HEK293 (cell line): Measurements from ENCODE around the gene HOTAIR.

Experiments
- BCL11A ChIP-seq: fragments of 450-650 bp; formaldehyde crosslinking; IDR thresholded peaks from 2 replicates; pipeline ENCODE4 v1.5.1; 2016; ENCODE audit warnings: low read depth, missing biosample characterization, missing genetic modification characterization
- OSR2 ChIP-seq: fragments of 450-650 bp; formaldehyde crosslinking; IDR thresholded peaks from 2 replicates; pipeline ENCODE4 v1.5.1; 2016; ENCODE audit warnings: missing biosample characterization, missing genetic modification characterization
- SP7 ChIP-seq: fragments of 450-650 bp; formaldehyde crosslinking; IDR thresholded peaks from 2 replicates; pipeline ENCODE4 v1.5.1; 2016; ENCODE audit warnings: missing biosample characterization, missing genetic modification characterization
- TRIM28 ChIP-seq: IDR thresholded peaks from 2 replicates; pipeline ENCODE4 v1.6.1; 2011; ENCODE audit warnings: low read length, control low read depth, borderline replicate concordance
- WT1 ChIP-seq: fragments of 450-650 bp; formaldehyde crosslinking; IDR thresholded peaks from 2 replicates; pipeline ENCODE4 v1.5.1; 2016; ENCODE audit warnings: missing biosample characterization, missing genetic modification characterization
- ZEB2 ChIP-seq: fragments of 450-650 bp; formaldehyde crosslinking; IDR thresholded peaks from 2 replicates; pipeline ENCODE4 v1.5.1; 2016; ENCODE audit warnings: missing biosample characterization, missing genetic modification characterization
- ZNF121 ChIP-seq: fragments of 450-650 bp; formaldehyde crosslinking; IDR thresholded peaks from 2 replicates; pipeline ENCODE4 v1.5.1; 2016; ENCODE audit warnings: missing biosample characterization, missing genetic modification characterization
- ZNF132 ChIP-seq: fragments of 450-650 bp; formaldehyde crosslinking; IDR thresholded peaks from 2 replicates; pipeline ENCODE4 v1.5.1; 2017; ENCODE audit warnings: missing biosample characterization, missing genetic modification characterization, borderline replicate concordance
- ZNF133 ChIP-seq: fragments of 450-650 bp; formaldehyde crosslinking; IDR thresholded peaks from 2 replicates; pipeline ENCODE4 v1.5.1; 2016; ENCODE audit warnings: missing biosample characterization, missing genetic modification characterization
- ZNF169 ChIP-seq: fragments of 450-650 bp; formaldehyde crosslinking; IDR thresholded peaks from 2 replicates; pipeline ENCODE4 v1.5.1; 2016; ENCODE audit warnings: missing biosample characterization, missing genetic modification characterization
- ZNF184 ChIP-seq: fragments of 450-650 bp; IDR thresholded peaks from 2 replicates; pipeline ENCODE4 v1.5.1; 2018; ENCODE audit warnings: missing biosample characterization, mild to moderate bottlenecking, missing genetic modification characterization
- ZNF19 ChIP-seq: fragments of 450-650 bp; formaldehyde crosslinking; IDR thresholded peaks from 2 replicates; pipeline ENCODE4; 2016; ENCODE audit warnings: missing biosample characterization, missing genetic modification characterization, low read depth
- ZNF23 ChIP-seq: fragments of 450-650 bp; formaldehyde crosslinking; IDR thresholded peaks from 2 replicates; pipeline ENCODE4 v1.5.1; 2016; ENCODE audit warnings: missing biosample characterization, missing genetic modification characterization, borderline replicate concordance
- ZNF366 ChIP-seq: fragments of 450-650 bp; formaldehyde crosslinking; conservative IDR thresholded peaks from 2 replicates; pipeline ENCODE4 v1.5.1; 2016; ENCODE audit warnings: missing biosample characterization, missing genetic modification characterization
- ZNF423 ChIP-seq: fragments of 450-650 bp; formaldehyde crosslinking; IDR thresholded peaks from 2 replicates; pipeline ENCODE4 v1.5.1; 2016; ENCODE audit warnings: missing biosample characterization, missing genetic modification characterization
- ZNF623 ChIP-seq: fragments of 450-650 bp; formaldehyde crosslinking; IDR thresholded peaks from 2 replicates; pipeline ENCODE4 v1.5.1; 2016; ENCODE audit warnings: missing biosample characterization, missing genetic modification characterization
- ZNF654 ChIP-seq: fragments of 450-650 bp; formaldehyde crosslinking; IDR thresholded peaks from 2 replicates; pipeline ENCODE4 v1.5.1; 2016; ENCODE audit warnings: low read depth, missing biosample characterization, missing genetic modification characterization
- ZNF677 ChIP-seq: fragments of 450-650 bp; IDR thresholded peaks from 2 replicates; pipeline ENCODE4 v1.5.0; 2018; ENCODE audit warnings: missing biosample characterization, mild to moderate bottlenecking, missing genetic modification characterization, moderate library complexity
- ZNF701 ChIP-seq: fragments of 450-650 bp; formaldehyde crosslinking; IDR thresholded peaks from 2 replicates; pipeline ENCODE4 v1.5.1; 2016; ENCODE audit warnings: missing biosample characterization, missing genetic modification characterization
- ZSCAN30 ChIP-seq: fragments of 450-650 bp; IDR thresholded peaks from 2 replicates; pipeline ENCODE4 v1.5.1; 2018; ENCODE audit warnings: missing biosample characterization, mild to moderate bottlenecking, missing genetic modification characterization, moderate library complexity
- ZXDB ChIP-seq: fragments of 450-650 bp; formaldehyde crosslinking; IDR thresholded peaks from 2 replicates; pipeline ENCODE4 v1.5.1; 2016; ENCODE audit warnings: missing biosample characterization, missing genetic modification characterization
- TF ChIP-seq, protein P1 (sequence below): fragments of 450-650 bp; formaldehyde crosslinking; IDR thresholded peaks from 2 replicates; pipeline ENCODE4 v1.5.1; 2016; ENCODE audit warnings: missing biosample characterization, missing genetic modification characterization
- TF ChIP-seq, protein P2 (sequence below): fragments of 450-650 bp; formaldehyde crosslinking; IDR thresholded peaks from 2 replicates; pipeline ENCODE4 v1.5.1; 2016; ENCODE audit warnings: missing biosample characterization, missing genetic modification characterization, borderline replicate concordance
- TF ChIP-seq, protein P3 (sequence below): fragments of 450-650 bp; formaldehyde crosslinking; IDR thresholded peaks from 2 replicates; pipeline ENCODE4 v1.5.1; 2016; ENCODE audit warnings: missing biosample characterization, missing genetic modification characterization, borderline replicate concordance
- TF ChIP-seq, protein P4 (sequence below): fragments of 450-650 bp; formaldehyde crosslinking; IDR thresholded peaks from 2 replicates; pipeline ENCODE4 v1.5.1; 2016; ENCODE audit warnings: missing biosample characterization, missing genetic modification characterization

Gene HOTAIR

DNA sequence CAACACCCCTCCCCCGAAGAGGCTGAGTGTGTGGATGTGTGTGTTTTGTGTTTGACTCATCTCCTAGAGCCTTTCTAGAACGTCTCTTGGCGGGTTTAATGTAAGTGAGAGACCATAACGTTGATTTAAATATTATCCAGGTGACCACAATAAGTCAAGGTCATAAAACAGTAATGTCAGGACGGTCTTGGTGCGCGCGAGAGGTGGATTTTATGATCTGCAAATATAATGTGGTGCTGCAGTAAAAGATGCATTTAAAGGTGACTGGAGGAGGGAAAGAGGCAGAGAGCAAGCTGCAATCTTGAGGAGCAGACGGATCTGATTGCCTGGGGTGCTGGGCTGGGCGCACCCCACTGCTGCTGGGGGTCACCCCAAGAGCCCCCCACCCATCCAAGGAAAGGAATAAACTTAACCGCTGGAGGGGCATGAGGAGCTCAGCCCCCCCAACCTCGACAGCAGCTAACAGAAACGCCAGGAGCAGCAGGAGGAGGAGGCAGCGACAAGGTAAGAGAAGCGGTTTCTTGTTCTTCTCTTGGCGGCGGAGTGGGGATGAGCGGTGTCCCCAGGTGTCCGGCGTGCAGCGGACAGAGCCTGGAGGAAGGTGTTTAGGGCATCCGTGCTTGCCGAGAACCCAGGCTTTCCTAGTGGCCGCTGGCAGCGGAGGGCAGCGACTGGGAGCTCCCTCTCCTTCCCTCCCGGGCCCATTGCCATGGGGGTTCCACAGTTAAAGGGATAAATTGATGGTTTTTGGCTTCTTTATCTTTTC lies 15.7 kb upstream of the HOTAIR start (continued):
- TF ChIP-seq ZNF366 (tag by site-specific recombination) (peak; percentile 20; the same call in 1 of the 2 replicates), ZNF701 (no peak), ZSCAN30 (tag by site-specific recombination) (peak; percentile 57), ZNF133 (tag by site-specific recombination) (no peak), OSR2 (tag by site-specific recombination) (peak; percentile 38; the same call in 1 of the 2 replicates), ZEB2 (tag by site-specific recombination) (0 out of 2 replicates have a peak, but pooled peaks have one; percentile 22), ZNF121 (tag by site-specific recombination) (peak; percentile 7; the same call in 1 of the 2 replicates), ZXDB (tag by site-specific recombination) (peak; percentile 28; the same call in 1 of the 2 replicates), ZNF169 (tag by site-specific recombination) (no peak), ZNF677 (tag by site-specific recombination) (no peak), SP7 (tag by site-specific recombination) (peak; percentile 42), ZNF19 (tag by site-specific recombination) (no peak), WT1 (tag by site-specific recombination) (peak; percentile 60), ZNF423 (tag by site-specific recombination) (no peak), ZNF23 (tag by site-specific recombination) (no peak), ZNF654 (tag by site-specific recombination) (0 out of 2 replicates have a peak, but pooled peaks have one; percentile 3), BCL11A (tag by site-specific recombination) (peak; percentile 75; the same call in 1 of the 2 replicates), ZNF184 (no peak), ZNF623 (tag by site-specific recombination) (no peak), TRIM28 (no peak), ZNF132 (tag by site-specific recombination) (no peak)
- TF ChIP-seq, protein P1, sequence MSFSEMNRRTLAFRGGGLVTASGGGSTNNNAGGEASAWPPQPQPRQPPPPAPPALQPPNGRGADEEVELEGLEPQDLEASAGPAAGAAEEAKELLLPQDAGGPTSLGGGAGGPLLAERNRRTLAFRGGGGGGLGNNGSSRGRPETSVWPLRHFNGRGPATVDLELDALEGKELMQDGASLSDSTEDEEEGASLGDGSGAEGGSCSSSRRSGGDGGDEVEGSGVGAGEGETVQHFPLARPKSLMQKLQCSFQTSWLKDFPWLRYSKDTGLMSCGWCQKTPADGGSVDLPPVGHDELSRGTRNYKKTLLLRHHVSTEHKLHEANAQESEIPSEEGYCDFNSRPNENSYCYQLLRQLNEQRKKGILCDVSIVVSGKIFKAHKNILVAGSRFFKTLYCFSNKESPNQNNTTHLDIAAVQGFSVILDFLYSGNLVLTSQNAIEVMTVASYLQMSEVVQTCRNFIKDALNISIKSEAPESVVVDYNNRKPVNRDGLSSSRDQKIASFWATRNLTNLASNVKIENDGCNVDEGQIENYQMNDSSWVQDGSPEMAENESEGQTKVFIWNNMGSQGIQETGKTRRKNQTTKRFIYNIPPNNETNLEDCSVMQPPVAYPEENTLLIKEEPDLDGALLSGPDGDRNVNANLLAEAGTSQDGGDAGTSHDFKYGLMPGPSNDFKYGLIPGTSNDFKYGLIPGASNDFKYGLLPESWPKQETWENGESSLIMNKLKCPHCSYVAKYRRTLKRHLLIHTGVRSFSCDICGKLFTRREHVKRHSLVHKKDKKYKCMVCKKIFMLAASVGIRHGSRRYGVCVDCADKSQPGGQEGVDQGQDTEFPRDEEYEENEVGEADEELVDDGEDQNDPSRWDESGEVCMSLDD (tag by site-specific recombination): peak; percentile 94
- TF ChIP-seq, protein P2, sequence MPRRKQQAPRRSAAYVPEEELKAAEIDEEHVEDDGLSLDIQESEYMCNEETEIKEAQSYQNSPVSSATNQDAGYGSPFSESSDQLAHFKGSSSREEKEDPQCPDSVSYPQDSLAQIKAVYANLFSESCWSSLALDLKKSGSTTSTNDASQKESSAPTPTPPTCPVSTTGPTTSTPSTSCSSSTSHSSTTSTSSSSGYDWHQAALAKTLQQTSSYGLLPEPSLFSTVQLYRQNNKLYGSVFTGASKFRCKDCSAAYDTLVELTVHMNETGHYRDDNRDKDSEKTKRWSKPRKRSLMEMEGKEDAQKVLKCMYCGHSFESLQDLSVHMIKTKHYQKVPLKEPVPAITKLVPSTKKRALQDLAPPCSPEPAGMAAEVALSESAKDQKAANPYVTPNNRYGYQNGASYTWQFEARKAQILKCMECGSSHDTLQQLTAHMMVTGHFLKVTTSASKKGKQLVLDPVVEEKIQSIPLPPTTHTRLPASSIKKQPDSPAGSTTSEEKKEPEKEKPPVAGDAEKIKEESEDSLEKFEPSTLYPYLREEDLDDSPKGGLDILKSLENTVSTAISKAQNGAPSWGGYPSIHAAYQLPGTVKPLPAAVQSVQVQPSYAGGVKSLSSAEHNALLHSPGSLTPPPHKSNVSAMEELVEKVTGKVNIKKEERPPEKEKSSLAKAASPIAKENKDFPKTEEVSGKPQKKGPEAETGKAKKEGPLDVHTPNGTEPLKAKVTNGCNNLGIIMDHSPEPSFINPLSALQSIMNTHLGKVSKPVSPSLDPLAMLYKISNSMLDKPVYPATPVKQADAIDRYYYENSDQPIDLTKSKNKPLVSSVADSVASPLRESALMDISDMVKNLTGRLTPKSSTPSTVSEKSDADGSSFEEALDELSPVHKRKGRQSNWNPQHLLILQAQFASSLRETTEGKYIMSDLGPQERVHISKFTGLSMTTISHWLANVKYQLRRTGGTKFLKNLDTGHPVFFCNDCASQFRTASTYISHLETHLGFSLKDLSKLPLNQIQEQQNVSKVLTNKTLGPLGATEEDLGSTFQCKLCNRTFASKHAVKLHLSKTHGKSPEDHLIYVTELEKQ (tag by site-specific recombination): 0 out of 2 replicates have a peak, but pooled peaks have one; percentile 53
- TF ChIP-seq, protein P3, sequence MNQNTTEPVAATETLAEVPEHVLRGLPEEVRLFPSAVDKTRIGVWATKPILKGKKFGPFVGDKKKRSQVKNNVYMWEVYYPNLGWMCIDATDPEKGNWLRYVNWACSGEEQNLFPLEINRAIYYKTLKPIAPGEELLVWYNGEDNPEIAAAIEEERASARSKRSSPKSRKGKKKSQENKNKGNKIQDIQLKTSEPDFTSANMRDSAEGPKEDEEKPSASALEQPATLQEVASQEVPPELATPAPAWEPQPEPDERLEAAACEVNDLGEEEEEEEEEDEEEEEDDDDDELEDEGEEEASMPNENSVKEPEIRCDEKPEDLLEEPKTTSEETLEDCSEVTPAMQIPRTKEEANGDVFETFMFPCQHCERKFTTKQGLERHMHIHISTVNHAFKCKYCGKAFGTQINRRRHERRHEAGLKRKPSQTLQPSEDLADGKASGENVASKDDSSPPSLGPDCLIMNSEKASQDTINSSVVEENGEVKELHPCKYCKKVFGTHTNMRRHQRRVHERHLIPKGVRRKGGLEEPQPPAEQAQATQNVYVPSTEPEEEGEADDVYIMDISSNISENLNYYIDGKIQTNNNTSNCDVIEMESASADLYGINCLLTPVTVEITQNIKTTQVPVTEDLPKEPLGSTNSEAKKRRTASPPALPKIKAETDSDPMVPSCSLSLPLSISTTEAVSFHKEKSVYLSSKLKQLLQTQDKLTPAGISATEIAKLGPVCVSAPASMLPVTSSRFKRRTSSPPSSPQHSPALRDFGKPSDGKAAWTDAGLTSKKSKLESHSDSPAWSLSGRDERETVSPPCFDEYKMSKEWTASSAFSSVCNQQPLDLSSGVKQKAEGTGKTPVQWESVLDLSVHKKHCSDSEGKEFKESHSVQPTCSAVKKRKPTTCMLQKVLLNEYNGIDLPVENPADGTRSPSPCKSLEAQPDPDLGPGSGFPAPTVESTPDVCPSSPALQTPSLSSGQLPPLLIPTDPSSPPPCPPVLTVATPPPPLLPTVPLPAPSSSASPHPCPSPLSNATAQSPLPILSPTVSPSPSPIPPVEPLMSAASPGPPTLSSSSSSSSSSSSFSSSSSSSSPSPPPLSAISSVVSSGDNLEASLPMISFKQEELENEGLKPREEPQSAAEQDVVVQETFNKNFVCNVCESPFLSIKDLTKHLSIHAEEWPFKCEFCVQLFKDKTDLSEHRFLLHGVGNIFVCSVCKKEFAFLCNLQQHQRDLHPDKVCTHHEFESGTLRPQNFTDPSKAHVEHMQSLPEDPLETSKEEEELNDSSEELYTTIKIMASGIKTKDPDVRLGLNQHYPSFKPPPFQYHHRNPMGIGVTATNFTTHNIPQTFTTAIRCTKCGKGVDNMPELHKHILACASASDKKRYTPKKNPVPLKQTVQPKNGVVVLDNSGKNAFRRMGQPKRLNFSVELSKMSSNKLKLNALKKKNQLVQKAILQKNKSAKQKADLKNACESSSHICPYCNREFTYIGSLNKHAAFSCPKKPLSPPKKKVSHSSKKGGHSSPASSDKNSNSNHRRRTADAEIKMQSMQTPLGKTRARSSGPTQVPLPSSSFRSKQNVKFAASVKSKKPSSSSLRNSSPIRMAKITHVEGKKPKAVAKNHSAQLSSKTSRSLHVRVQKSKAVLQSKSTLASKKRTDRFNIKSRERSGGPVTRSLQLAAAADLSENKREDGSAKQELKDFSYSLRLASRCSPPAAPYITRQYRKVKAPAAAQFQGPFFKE (tag by site-specific recombination): no peak
- TF ChIP-seq, protein P4, sequence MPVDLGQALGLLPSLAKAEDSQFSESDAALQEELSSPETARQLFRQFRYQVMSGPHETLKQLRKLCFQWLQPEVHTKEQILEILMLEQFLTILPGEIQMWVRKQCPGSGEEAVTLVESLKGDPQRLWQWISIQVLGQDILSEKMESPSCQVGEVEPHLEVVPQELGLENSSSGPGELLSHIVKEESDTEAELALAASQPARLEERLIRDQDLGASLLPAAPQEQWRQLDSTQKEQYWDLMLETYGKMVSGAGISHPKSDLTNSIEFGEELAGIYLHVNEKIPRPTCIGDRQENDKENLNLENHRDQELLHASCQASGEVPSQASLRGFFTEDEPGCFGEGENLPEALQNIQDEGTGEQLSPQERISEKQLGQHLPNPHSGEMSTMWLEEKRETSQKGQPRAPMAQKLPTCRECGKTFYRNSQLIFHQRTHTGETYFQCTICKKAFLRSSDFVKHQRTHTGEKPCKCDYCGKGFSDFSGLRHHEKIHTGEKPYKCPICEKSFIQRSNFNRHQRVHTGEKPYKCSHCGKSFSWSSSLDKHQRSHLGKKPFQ (tag by site-specific recombination): 0 out of 2 replicates have a peak, but pooled peaks have one; percentile 59
